HG03135 (cell line): Measurements from ENCODE around the gene MUTYH.
"Not testable (repeated sequence)": the region's sequence is repeated elsewhere in the genome, so short reads cannot be mapped to it uniquely, and the experiment has no call there.

Source experiments
- ATAC-seq: cut with Tn5 transposase; IDR thresholded peaks from one replicate; pipeline ENCODE4 v1.9.1; 2021; ENCODE audit warnings: mild to moderate bottlenecking, moderate library complexity; ENCODE audit not compliant: unreplicated experiment

MUTYH gene

GRCh38 chr1:45339789-45340558 lies at the start of gene MUTYH, which contains the start of gene TOE1:
MUTYH (minus strand) TSS chr1:45340440; CDS start chr1:45334505, 5,935 bp downstream.
TOE1 (plus strand) TSS chr1:45340170; CDS start chr1:45340253, 83 bp downstream.
- ATAC-seq: peak; percentile 75

DNA sequence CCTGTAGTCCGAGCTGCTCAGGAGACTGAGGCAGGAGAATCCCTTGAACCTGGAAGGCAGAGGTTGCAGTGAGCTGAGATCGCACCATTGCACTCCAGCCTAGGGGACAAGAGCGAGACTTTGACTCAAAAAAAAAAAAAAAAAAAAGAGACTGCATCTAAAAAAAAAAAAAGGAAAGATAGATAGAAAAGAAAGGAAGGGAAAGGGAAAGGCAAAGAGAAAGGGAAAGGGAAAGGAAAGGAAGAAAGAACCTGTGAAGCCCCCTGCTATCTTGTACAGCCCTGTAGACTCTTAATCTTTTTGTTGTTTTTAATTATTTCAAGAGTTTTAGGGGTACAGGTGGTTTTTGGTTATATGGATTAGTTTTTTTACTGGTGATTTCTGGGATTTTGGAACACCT lies 46.0 kb upstream of the MUTYH start:
- ATAC-seq: no peak

GRCh38 chr1:45385302-45385701 lies 45.1 kb upstream of the MUTYH start:
- no peak for ATAC-seq

- not testable (repeated sequence) for ATAC-seq
These were observed 44.0 kb upstream of the MUTYH start for GRCh38 chr1:45384213-45384612.

GRCh38 chr1:45383191-45383590 lies 43.0 kb upstream of the MUTYH start:
- no peak for ATAC-seq

DNA sequence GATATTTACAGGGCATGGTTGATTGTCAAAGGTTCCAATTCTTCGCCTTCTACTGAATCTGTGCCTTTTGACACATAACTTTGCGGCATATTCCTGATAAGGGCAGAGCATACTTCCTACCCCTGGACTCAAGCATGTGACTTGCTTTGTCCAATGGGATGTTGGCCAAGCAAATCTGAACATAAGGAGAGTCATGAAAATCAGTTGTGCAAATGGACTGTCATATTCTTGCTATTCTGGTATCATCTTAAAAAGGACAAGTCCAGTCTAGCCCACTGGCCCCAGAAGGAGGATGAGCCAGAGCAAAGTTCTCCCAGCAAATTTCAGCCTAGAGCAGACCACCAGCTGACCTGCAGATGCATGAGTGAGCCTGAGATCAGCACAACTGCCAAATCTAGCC lies 41.0 kb upstream of the MUTYH start:
- no peak for ATAC-seq

- no peak for ATAC-seq
These were observed 40.5 kb upstream of the MUTYH start for GRCh38 chr1:45380730-45381129.

DNA sequence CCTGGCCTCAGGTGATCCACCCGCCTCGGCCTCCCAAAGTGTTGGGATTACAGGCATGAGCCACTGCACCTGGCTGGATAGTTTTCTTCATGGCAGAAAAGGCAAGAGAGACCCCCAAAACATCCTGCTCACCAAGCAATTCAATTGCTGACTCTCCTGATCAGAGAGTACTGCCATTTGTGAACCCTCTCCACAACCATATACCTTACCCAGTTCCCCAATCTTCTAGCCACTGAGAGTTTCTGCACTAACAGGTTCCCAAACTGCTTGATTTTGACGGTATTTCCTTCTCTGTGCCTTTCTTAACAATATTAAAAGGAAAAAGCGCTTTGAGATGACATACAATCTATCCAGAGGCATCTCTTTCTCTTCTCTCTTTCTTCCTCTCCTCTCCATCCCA lies 39.9 kb upstream of the MUTYH start:
- ATAC-seq: no peak

GRCh38 chr1:45379524-45379923 lies 39.3 kb upstream of the MUTYH start:
- no peak for ATAC-seq

GRCh38 chr1:45378184-45378583 lies 37.9 kb upstream of the MUTYH start:
- ATAC-seq: no peak

DNA sequence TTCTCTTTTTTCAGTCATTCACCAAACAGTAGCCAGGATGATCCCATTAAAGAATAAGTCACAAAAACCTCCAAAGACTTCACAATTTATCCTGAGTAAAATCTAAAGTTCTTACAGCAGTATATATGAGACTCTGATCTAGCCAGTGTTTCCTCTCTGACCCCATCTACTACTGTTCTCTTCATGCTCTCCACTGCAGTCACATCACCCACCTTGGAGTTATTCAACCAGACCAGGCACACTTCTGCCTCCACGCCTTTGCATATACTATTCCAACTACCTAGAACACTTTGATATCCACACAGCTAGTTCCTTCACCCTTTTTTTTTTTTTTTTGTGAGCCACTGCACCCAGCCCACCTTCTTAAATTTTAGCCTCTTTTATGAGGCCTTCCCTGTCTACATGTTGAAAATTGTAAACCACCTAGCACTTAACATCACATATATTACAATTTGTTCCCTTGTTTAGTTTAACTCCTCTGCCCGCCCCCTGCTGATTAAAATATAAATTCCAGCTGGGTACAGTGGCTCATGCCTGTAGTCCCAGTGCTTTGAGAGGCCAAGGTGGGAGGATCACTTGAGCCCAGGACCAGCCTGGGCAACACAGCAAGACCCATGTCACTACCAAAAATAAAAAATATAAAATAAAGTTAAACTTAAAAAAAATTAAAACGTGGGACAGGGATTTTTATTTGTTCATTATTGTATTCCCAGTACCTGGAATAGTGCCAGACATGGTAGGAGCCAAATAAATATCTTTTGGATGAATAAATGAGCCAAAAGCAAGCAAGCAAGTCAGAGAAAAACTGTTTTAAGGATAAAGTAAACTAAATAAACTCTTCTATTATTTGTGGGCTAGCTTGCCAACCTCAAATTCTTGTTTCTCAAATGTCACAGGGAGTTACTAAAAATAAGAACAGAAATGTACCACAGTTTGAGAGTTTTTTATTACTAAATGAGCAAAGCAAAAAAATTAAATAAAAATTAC lies 35.2 kb upstream of the MUTYH start:
- no peak for ATAC-seq

- ATAC-seq: no peak
These were observed 33.3 kb upstream of the MUTYH start for GRCh38 chr1:45373573-45373972.

DNA sequence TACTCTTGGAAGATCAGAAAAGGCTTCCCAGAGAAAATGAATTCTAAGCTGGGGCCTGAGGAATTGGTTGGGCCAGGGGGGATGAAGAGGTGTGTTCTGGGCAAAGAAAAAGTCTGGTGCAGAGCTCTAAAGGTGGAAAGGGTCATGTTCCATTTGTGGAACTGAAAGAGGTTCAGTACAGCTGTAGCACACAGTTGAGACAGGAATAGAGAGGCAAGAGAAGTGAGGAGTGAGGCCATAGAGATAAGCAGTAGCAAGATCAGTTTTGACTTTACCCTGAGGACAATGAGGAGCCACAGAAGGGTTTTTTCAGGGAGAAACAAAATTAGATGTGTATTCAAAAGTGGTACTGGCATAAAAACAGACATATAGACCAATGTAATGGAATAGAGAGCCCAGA lies 30.3 kb upstream of the MUTYH start:
- no peak for ATAC-seq

DNA sequence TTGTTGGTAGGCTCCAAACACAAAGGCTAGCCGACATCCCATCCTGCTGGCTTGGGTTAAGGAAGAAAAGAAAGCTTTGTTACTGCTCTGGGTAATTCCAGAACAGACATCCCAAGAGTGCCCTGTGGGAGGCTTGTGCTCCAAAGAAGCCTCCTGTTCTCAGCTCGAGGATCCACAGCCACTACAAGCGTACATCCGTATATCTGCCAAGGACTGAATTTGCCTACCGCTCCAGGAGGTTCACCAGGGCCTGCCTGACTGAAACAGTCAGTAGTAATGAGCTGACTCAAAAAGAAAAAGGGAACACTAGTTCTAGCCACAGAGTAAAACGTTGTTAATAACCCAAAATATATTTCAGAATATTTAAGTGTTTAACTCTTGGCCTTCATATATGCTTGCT lies 24.8 kb upstream of the MUTYH start:
- no peak for ATAC-seq

DNA sequence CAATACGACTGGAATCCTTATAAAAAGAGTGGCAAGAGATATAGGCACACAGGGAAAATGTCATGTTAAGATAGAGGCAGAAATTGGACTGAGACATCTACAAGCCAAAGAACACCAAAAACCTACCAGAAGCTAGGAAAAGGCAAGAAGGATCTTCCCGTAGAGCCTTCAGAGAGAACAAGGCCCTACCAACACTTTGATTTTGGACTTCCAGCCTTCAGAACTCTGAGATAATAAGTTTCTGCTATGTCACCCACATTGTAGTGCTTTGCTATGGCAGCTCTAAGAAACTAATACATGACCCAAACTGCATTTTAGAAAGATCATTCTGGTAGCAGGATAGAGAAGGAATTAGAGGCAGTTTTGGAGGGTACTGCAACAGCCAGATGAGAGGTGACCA lies 24.1 kb upstream of the MUTYH start:
- ATAC-seq: no peak

GRCh38 chr1:45360981-45361380 lies 20.7 kb upstream of the MUTYH start:
- not testable (repeated sequence) for ATAC-seq

- ATAC-seq: no peak
These were observed 19.8 kb upstream of the MUTYH start for GRCh38 chr1:45359882-45360513.

DNA sequence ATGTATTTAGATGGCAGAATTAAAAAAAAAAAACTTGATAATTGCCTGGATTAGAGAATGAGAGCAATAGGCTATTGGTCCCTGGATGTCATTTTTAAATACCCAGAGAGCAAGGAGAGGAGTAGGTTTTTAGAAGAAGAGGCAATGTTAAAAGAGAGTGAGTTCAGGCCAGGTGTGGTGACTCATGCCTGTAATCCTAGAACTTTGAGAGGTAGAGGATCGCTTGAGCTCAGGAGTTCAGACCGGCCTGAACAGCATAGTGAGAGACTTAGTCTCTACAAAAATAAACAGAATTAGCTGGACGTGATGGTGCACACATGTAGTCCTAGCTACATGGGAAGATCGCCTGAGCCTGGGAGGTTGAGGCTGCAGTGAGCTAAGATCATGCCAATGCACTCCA lies 15.9 kb upstream of the MUTYH start:
- no peak for ATAC-seq

GRCh38 chr1:45355683-45356082 lies 15.4 kb upstream of the MUTYH start:
- ATAC-seq: no peak

DNA sequence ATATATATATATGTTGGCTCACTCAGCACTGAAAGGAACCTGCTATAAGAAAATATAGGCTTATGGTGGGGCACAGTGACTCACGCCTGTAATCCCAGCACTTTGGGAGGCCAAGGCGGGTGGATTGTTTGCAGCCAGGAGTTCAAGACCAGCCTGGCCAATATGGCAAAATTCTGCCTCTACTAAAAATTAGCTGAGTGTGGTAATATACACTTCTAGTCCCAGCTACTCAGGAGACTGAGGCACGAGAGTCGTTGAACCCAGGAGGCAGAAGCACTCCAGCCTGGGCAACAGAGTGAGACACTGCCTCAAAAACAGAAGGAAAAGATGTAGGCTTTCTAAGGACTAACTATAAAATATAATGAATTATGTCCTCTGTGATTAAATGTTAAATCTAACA lies 14.6 kb upstream of the MUTYH start:
- ATAC-seq: no peak

- ATAC-seq: no peak
These were observed 13.4 kb upstream of the MUTYH start for GRCh38 chr1:45353685-45354084.
